Trophoblast cell (in vitro differentiated cells and primary cell): ENCODE data around the gene USH2A.

Experiments
- DNase-seq, 2 donors: peaks; one replicate each; pipeline ENCODE4 v3.0.0-alpha.2; 2016
- H2AFZ ChIP-seq: 2 replicates; pipeline ENCODE4 v1.6.1; 2013; ENCODE audit warnings: low read length, moderate library complexity, mild to moderate bottlenecking; ENCODE audit not compliant: insufficient read depth, poor library complexity
- H2AK5ac ChIP-seq: 2 replicates; pipeline ENCODE4 v1.6.1; 2013; ENCODE audit warnings: mild to moderate bottlenecking, low read length
- H2BK120ac ChIP-seq: 2 replicates; pipeline ENCODE4 v1.6.1; 2013; ENCODE audit warnings: low read length, mild to moderate bottlenecking, moderate library complexity; ENCODE audit not compliant: insufficient read depth, poor library complexity
- H2BK12ac ChIP-seq: 2 replicates; pipeline ENCODE4 v1.6.1; 2013; ENCODE audit warnings: mild to moderate bottlenecking, low read length, moderate library complexity
- H2BK5ac ChIP-seq: 2 replicates; pipeline ENCODE4 v1.6.1; 2013; ENCODE audit warnings: low read length, low read depth, moderate library complexity, mild to moderate bottlenecking; ENCODE audit not compliant: poor library complexity
- H3K14ac ChIP-seq: 2 replicates; pipeline ENCODE4 v1.6.1; 2013; ENCODE audit warnings: mild to moderate bottlenecking, low read length
- H3K18ac ChIP-seq: 2 replicates; pipeline ENCODE4 v1.6.1; 2013; ENCODE audit warnings: mild to moderate bottlenecking, low read length
- H3K23ac ChIP-seq: 2 replicates; pipeline ENCODE4 v1.6.1; 2013; ENCODE audit warnings: low read length
- H3K27ac ChIP-seq: 2 replicates; pipeline ENCODE4 v1.5.1; 2013; ENCODE audit warnings: low read depth, mild to moderate bottlenecking, inconsistent platforms, low read length, moderate library complexity
- H3K27me3 ChIP-seq: 2 replicates; pipeline ENCODE4 v1.6.1; 2013; ENCODE audit warnings: inconsistent platforms, mild to moderate bottlenecking, low read length, moderate library complexity; ENCODE audit not compliant: insufficient read depth
- H3K36me3 ChIP-seq, 2 experiments: 1 replicate in 1 of 2; 2 replicates in 1 of 2; pipeline ENCODE4 v1.6.1; 2013; ENCODE audit warnings: low read length in 2 of 2, mild to moderate bottlenecking in 2 of 2, moderate library complexity in 1 of 2; ENCODE audit not compliant: insufficient read depth in 2 of 2, control insufficient read depth in 1 of 2
- H3K4ac ChIP-seq: 2 replicates; pipeline ENCODE4 v1.6.1; 2013; ENCODE audit warnings: low read depth, mild to moderate bottlenecking, low read length, moderate library complexity
- H3K4me1 ChIP-seq, 2 experiments: 1 replicate in 1 of 2; 2 replicates in 1 of 2; pipeline ENCODE4 v1.6.1; 2013; ENCODE audit warnings: low read length in 2 of 2, mild to moderate bottlenecking in 2 of 2, moderate library complexity in 1 of 2; ENCODE audit not compliant: insufficient read depth in 2 of 2, control insufficient read depth in 1 of 2
- H3K4me2 ChIP-seq: 2 replicates; pipeline ENCODE4 v1.6.1; 2013; ENCODE audit warnings: inconsistent platforms, mild to moderate bottlenecking, low read length, moderate library complexity
- H3K4me3 ChIP-seq: 2 replicates; pipeline ENCODE4 v1.5.1; 2013; ENCODE audit warnings: mild to moderate bottlenecking, low read depth, low read length, inconsistent platforms
- H3K79me1 ChIP-seq: one replicate; pipeline ENCODE4 v1.6.1; 2013; ENCODE audit warnings: low read length
- H3K79me2 ChIP-seq: 2 replicates; pipeline ENCODE4 v1.6.1; 2013; ENCODE audit warnings: low read length, mild to moderate bottlenecking; ENCODE audit not compliant: control insufficient read depth, insufficient read depth, poor library complexity
- H3K9ac ChIP-seq: 2 replicates; pipeline ENCODE4 v1.6.1; 2013; ENCODE audit warnings: mild to moderate bottlenecking, low read length
- H3K9me3 ChIP-seq: 2 replicates; pipeline ENCODE4 v1.6.1; 2013; ENCODE audit warnings: low read depth, mild to moderate bottlenecking, control low read depth, inconsistent platforms, low read length; ENCODE audit not compliant: insufficient read depth
- H4K12ac ChIP-seq: 2 replicates; pipeline ENCODE4 v1.6.1; 2013; ENCODE audit warnings: low read depth, mild to moderate bottlenecking, low read length, moderate library complexity
- H4K8ac ChIP-seq: 2 replicates; pipeline ENCODE4 v1.6.1; 2013; ENCODE audit warnings: low read depth, mild to moderate bottlenecking, low read length, moderate library complexity
- H4K91ac ChIP-seq: one replicate; pipeline ENCODE4 v1.6.1; 2013; ENCODE audit warnings: low read depth, mild to moderate bottlenecking, low read length, moderate library complexity
- WGBS: extraction: QIAGEN DNeasy Blood & Tissue Kit; methylation state at CpG from one replicate; pipeline ENCODE4 v1.1.7; 2013; ENCODE audit warnings: missing lambda C conversion rate; ENCODE audit not compliant: insufficient read length, insufficient coverage; ENCODE audit errors: extremely low coverage; 5-methylcytosine and 5-hydroxymethylcytosine counted together

Gene USH2A

GRCh38 chr1:216390956-216391355, 32.3 kb downstream of the USH2A start:
- Histone ChIP-seq H3K27ac (no peak overlapping the region), H2BK120ac (no peak overlapping the region), H2AFZ (no peak overlapping the region), H3K4me2 (no peak overlapping the region), H3K9me3 (no peaks in the 10 kb centered on the region), H3K4me1 (no peaks in the 10 kb centered on the region), H3K14ac (no peak overlapping the region), H4K91ac (no peak overlapping the region), H4K8ac (no peak overlapping the region), H2BK12ac (no peak overlapping the region), H3K79me1 (no peaks in the 10 kb centered on the region), H2BK5ac (no peak overlapping the region), H2AK5ac (no peak overlapping the region), H3K18ac (no peak overlapping the region), H3K79me2 (no peaks in the 10 kb centered on the region), H3K9ac (no peak overlapping the region), H3K27me3 (no peaks in the 10 kb centered on the region), H3K36me3 (no peaks in the 10 kb centered on the region), H3K23ac (no peak overlapping the region), H3K4me3 (no peak overlapping the region), H3K4ac (no peak overlapping the region), H4K12ac (no peak overlapping the region)
- DNase-seq = no peak
- no CpG with 5 or more reads among the region's 3 CpGs for WGBS

GRCh38 chr1:216389774-216390173, 33.5 kb downstream of the USH2A start:
- H3K4me2 ChIP-seq = no peak overlapping the region

GRCh38 chr1:216388558-216388957, 34.7 kb downstream of the USH2A start:
- Histone ChIP-seq H2AFZ (no peak overlapping the region), H4K12ac (no peak overlapping the region), H3K4ac (no peak overlapping the region), H3K9me3 (no peaks in the 10 kb centered on the region), H4K91ac (no peak overlapping the region), H3K27ac (no peak overlapping the region), H3K4me2 (no peak overlapping the region), H3K4me3 (no peak overlapping the region), H3K79me1 (no peaks in the 10 kb centered on the region), H2BK120ac (no peak overlapping the region), H2BK5ac (no peak overlapping the region), H3K23ac (no peak overlapping the region), H3K79me2 (no peaks in the 10 kb centered on the region), H2BK12ac (no peak overlapping the region), H4K8ac (no peak overlapping the region), H3K9ac (no peak overlapping the region), H3K36me3 (no peaks in the 10 kb centered on the region), H3K18ac (no peak overlapping the region), H3K14ac (no peak overlapping the region), H3K4me1 (no peaks in the 10 kb centered on the region), H2AK5ac (no peak overlapping the region), H3K27me3 (no peaks in the 10 kb centered on the region)
- DNase-seq = no peak
- no CpG with 5 or more reads among the region's 2 CpGs for WGBS

More at GRCh38 chr1:216389774-216390173, 33.5 kb downstream of the USH2A start:
- Histone ChIP-seq H3K4ac (no peak overlapping the region), H3K27ac (no peak overlapping the region), H2BK120ac (no peak overlapping the region), H2AK5ac (no peak overlapping the region), H3K4me1 (no peaks in the 10 kb centered on the region), H3K9me3 (no peaks in the 10 kb centered on the region), H4K12ac (no peak overlapping the region), H3K14ac (no peak overlapping the region), H4K91ac (no peak overlapping the region), H2BK5ac (no peak overlapping the region), H3K4me3 (no peak overlapping the region), H3K27me3 (no peaks in the 10 kb centered on the region), H3K23ac (no peak overlapping the region), H3K79me2 (no peaks in the 10 kb centered on the region), H3K36me3 (no peaks in the 10 kb centered on the region), H2BK12ac (no peak overlapping the region), H3K18ac (no peak overlapping the region), H3K9ac (no peak overlapping the region), H4K8ac (no peak overlapping the region), H3K79me1 (no peaks in the 10 kb centered on the region), H2AFZ (no peak overlapping the region)
- DNase-seq = no peak

GRCh38 chr1:216387782-216388181, 35.5 kb downstream of the USH2A start:
- Histone ChIP-seq H4K8ac (no peak overlapping the region), H3K4me2 (no peak overlapping the region), H2BK12ac (no peak overlapping the region), H3K27me3 (no peaks in the 10 kb centered on the region), H3K4me1 (no peaks in the 10 kb centered on the region), H3K18ac (no peak overlapping the region), H3K14ac (no peak overlapping the region), H4K12ac (no peak overlapping the region), H2BK120ac (no peak overlapping the region), H3K23ac (no peak overlapping the region), H3K79me1 (no peaks in the 10 kb centered on the region), H3K4me3 (no peak overlapping the region), H3K9ac (no peak overlapping the region), H2BK5ac (no peak overlapping the region), H3K4ac (no peak overlapping the region), H3K9me3 (no peaks in the 10 kb centered on the region), H3K79me2 (no peaks in the 10 kb centered on the region), H4K91ac (no peak overlapping the region), H3K27ac (no peak overlapping the region), H3K36me3 (no peaks in the 10 kb centered on the region), H2AFZ (no peak overlapping the region), H2AK5ac (no peak overlapping the region)
- no CpG with 5 or more reads among the region's 2 CpGs for WGBS
- DNase-seq = no peak
